Measurements from ENCODE around the gene POC1A.

GRCh38 chr3:52093756-52094545, 60.3 kb downstream of the POC1A start:
- TF ChIP-seq CTCF (optimal IDR thresholded peaks at IDR 0.05 in 1 of 3, IDR thresholded peaks at IDR 0.05 in 1 of 3, conservative IDR thresholded peaks at IDR 0.05 in 1 of 3; ENCODE audit: extremely low read depth in 1 of 3, insufficient read depth in 2 of 3, low read length in 3 of 3), result no peak
- no peak for TF ChIP-seq EZH2 (IDR thresholded peaks at IDR 0.05; ENCODE audit: low read length)

Measured in keratinocyte (primary cell).